Mononuclear cell (primary cell): ENCODE measurements around the gene CARD14. TPM values are rescaled to one million over a fixed set of nuclear protein-coding genes. Genes with fewer than 3 reads are reported as not detected.

Experiments
- H3K27me3 ChIP-seq: 2 replicates; pipeline ENCODE4 v1.6.0; 2011; ENCODE audit warnings: low read length, control low read depth; ENCODE audit not compliant: insufficient read depth
- H3K4me1 ChIP-seq: 2 replicates; pipeline ENCODE4 v1.5.1; 2011; ENCODE audit warnings: mild to moderate bottlenecking, low read length, control low read depth; ENCODE audit not compliant: insufficient read depth
- H3K4me3 ChIP-seq: 2 replicates; pipeline ENCODE4 v1.5.1; 2011; ENCODE audit warnings: mild to moderate bottlenecking, low read length, moderate library complexity
- H3K9me3 ChIP-seq: 2 replicates; pipeline ENCODE4 v1.5.1; 2011; ENCODE audit warnings: low read depth, mild to moderate bottlenecking, control low read depth, low read length
- total RNA-seq: library from RNA; depleted of rRNA; stranded (reverse); fragments of >200 nt; gene quantifications from one replicate; pipeline ENCODE4 v1.2.3, GENCODE V29; 2012

The CARD14 gene
- total RNA-seq: under 0.01 TPM

- Histone ChIP-seq H3K27me3 (no peaks in the 10 kb centered on the region), H3K4me1 (no peaks in the 10 kb centered on the region), H3K4me3 (no peak within 1 kb of the TSS), H3K9me3 (no peaks in the 10 kb centered on the region)
These were observed at the start of gene CARD14 for GRCh38 chr17:80169784-80170500. TSS of gene CARD14 (plus strand) at chr17:80170030. CDS start at chr17:80181439, 11,409 bp downstream.

- Histone ChIP-seq H3K4me3 (no peak overlapping the region), H3K9me3 (no peaks in the 10 kb centered on the region), H3K4me1 (no peaks in the 10 kb centered on the region)
These were observed 47.7 kb upstream of the CARD14 start for GRCh38 chr17:80122026-80122575.

GRCh38 chr17:80122926-80123505 lies 46.8 kb upstream of the CARD14 start:
- Histone ChIP-seq H3K4me1 (no peaks in the 10 kb centered on the region), H3K27me3 (no peaks in the 10 kb centered on the region), H3K9me3 (no peaks in the 10 kb centered on the region), H3K4me3 (no peak overlapping the region)

More at GRCh38 chr17:80122026-80122575, 47.7 kb upstream of the CARD14 start:
- H3K27me3 ChIP-seq: no peaks in the 10 kb centered on the region

GRCh38 chr17:80123791-80124190 lies 46.0 kb upstream of the CARD14 start:
- Histone ChIP-seq H3K9me3 (no peaks in the 10 kb centered on the region), H3K4me1 (no peaks in the 10 kb centered on the region), H3K27me3 (no peaks in the 10 kb centered on the region), H3K4me3 (no peak overlapping the region)

GRCh38 chr17:80124351-80124981 lies 45.4 kb upstream of the CARD14 start:
- H3K27me3 ChIP-seq: no peaks in the 10 kb centered on the region
- no peak overlapping the region for H3K4me3 ChIP-seq
- H3K9me3 ChIP-seq: no peaks in the 10 kb centered on the region
- no peaks in the 10 kb centered on the region for H3K4me1 ChIP-seq

- Histone ChIP-seq H3K4me3 (no peak overlapping the region), H3K9me3 (no peaks in the 10 kb centered on the region), H3K27me3 (no peaks in the 10 kb centered on the region), H3K4me1 (no peaks in the 10 kb centered on the region)
These were observed 44.0 kb upstream of the CARD14 start for GRCh38 chr17:80125656-80126448.

- no peaks in the 10 kb centered on the region for H3K9me3 ChIP-seq
- no peaks in the 10 kb centered on the region for H3K27me3 ChIP-seq
- H3K4me1 ChIP-seq: no peaks in the 10 kb centered on the region
- H3K4me3 ChIP-seq: no peak overlapping the region
These were observed 43.4 kb upstream of the CARD14 start for GRCh38 chr17:80126449-80126715.

- Histone ChIP-seq H3K4me3 (no peak overlapping the region), H3K4me1 (no peaks in the 10 kb centered on the region), H3K27me3 (no peaks in the 10 kb centered on the region), H3K9me3 (no peaks in the 10 kb centered on the region)
These were observed 40.7 kb upstream of the CARD14 start for GRCh38 chr17:80129006-80129565.

GRCh38 chr17:80130992-80131391 lies 38.8 kb upstream of the CARD14 start:
- Histone ChIP-seq H3K27me3 (no peaks in the 10 kb centered on the region), H3K4me1 (no peaks in the 10 kb centered on the region), H3K9me3 (no peaks in the 10 kb centered on the region), H3K4me3 (no peak overlapping the region)

GRCh38 chr17:80132906-80133625 lies 36.8 kb upstream of the CARD14 start:
- Histone ChIP-seq H3K27me3 (no peaks in the 10 kb centered on the region), H3K9me3 (no peaks in the 10 kb centered on the region), H3K4me1 (no peaks in the 10 kb centered on the region), H3K4me3 (no peak overlapping the region)

GRCh38 chr17:80133626-80133970 lies 36.2 kb upstream of the CARD14 start:
- Histone ChIP-seq H3K9me3 (no peaks in the 10 kb centered on the region), H3K4me3 (no peak overlapping the region), H3K4me1 (no peaks in the 10 kb centered on the region), H3K27me3 (no peaks in the 10 kb centered on the region)

- H3K27me3 ChIP-seq: no peaks in the 10 kb centered on the region
- no peaks in the 10 kb centered on the region for H3K4me1 ChIP-seq
- H3K9me3 ChIP-seq: no peaks in the 10 kb centered on the region
- H3K4me3 ChIP-seq: no peak overlapping the region
These were observed 32.7 kb upstream of the CARD14 start for GRCh38 chr17:80137131-80137530.

GRCh38 chr17:80138856-80139426 lies 30.9 kb upstream of the CARD14 start:
- no peaks in the 10 kb centered on the region for H3K9me3 ChIP-seq
- H3K27me3 ChIP-seq: no peaks in the 10 kb centered on the region
- peaks cover under 1% of the 10 kb centered on the region for H3K4me1 ChIP-seq
- H3K4me3 ChIP-seq: no peak overlapping the region
